Measurements from ENCODE around the gene TTC16. TPM values are rescaled to one million over a fixed set of nuclear protein-coding genes. Genes with fewer than 3 reads are reported as not detected.

The TTC16 gene, protein sequence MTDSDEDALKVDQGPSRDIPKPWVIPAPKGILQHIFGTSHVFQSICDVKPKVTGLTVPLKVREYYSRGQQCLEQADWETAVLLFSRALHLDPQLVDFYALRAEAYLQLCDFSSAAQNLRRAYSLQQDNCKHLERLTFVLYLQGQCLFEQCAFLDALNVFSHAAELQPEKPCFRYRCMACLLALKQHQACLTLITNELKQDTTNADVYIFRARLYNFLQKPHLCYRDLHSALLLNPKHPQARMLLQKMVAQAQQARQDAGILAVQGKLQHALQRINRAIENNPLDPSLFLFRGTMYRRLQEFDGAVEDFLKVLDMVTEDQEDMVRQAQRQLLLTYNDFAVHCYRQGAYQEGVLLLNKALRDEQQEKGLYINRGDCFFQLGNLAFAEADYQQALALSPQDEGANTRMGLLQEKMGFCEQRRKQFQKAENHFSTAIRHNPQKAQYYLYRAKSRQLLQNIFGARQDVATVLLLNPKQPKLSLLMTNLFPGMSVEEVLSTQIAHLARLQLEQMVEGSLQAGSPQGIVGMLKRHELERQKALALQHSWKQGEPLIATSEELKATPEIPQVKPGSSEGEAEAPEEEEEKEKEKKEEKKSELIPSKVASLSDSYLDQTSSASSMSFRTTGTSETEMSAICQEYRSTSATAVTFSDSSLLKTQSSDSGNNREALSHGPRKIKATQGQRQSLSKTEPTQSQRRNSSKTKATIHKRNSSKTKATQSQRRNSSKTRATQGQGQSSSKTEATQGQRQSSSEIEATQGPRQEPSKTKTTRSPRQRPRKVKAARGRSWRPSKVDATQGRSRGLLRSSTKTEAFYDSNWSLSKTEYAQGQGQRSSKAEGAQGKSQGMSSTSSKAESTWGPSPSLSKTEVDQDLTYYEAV
- total RNA-seq = not detected in 2 replicates

DNA sequence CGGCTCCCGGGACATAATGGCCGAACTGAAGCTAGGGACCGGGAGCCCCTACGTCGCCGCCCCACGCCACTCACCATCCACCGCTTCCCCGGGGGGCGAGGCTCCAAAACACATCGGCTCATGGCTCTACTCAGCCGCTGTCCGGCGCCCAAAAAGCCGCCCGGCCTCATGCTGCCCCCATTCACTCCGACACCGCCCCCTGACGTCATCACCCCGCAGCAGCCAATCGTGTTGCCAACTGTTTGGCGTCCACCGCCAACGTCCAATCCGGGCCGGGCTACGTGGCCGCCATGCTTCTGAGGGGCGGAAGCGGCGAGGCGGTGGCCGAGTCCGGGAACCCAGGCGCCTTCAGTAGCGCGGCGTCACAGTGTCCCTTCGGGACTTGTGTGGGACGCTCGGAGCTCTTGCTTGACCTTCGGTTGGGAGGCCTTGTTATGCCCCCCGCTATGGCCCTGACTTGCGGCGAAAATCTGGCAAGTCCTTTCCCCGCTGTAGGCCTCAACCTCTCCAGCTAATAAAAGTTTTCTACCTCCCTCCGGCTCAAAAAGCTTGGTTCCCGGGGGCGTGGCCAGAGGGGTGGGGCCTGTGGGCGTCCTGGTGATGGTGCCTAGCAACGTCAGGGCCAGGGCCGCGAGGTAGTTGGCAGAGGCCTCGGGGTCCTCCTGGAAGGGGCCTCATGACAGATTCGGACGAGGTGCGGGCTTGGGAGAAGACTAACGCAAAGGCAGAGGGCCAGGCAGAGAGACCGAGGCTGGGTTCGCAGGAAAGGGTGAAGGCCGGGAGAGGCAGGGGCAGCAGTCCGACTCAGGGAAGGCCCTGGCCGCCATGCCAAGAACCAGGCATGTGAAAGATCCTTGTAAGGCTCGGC is at the start of gene TTC16, which contains the start of gene PTRH1:
Gene TTC16, plus strand, starts transcription at position 610 of the 868 bp plus-strand sequence. Its CDS starts 67 bp downstream, at position 677.
Gene PTRH1, minus strand, starts transcription at position 194 of the 868 bp plus-strand sequence. Its CDS starts 24 bp downstream, at position 170.

DNA sequence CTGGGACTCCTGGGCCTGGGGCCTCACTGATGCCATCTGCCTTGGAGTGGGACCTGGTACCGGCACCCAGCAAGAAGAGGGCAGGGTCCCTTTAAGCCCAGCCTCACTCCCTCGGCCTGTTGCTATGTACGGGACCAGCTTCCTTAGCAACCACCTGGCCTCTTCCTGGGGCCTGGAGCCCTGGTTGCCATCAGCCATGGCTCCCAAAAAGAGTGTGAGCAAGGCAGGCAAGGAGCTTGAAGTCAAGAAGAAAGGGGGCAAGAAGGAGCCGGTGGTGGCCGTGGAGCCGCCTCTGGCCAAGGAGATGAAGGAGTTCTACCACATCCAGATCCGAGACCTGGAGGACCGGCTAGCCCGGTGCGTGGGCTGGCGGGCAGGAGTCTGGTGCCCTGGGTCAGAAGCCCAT is 9.0 kb upstream of the TTC16 start, which contains the start of gene CFAP157:
Gene CFAP157, plus strand, starts transcription at position 153 of the 406 bp plus-strand sequence. Its CDS starts 44 bp downstream, at position 197.

DNA sequence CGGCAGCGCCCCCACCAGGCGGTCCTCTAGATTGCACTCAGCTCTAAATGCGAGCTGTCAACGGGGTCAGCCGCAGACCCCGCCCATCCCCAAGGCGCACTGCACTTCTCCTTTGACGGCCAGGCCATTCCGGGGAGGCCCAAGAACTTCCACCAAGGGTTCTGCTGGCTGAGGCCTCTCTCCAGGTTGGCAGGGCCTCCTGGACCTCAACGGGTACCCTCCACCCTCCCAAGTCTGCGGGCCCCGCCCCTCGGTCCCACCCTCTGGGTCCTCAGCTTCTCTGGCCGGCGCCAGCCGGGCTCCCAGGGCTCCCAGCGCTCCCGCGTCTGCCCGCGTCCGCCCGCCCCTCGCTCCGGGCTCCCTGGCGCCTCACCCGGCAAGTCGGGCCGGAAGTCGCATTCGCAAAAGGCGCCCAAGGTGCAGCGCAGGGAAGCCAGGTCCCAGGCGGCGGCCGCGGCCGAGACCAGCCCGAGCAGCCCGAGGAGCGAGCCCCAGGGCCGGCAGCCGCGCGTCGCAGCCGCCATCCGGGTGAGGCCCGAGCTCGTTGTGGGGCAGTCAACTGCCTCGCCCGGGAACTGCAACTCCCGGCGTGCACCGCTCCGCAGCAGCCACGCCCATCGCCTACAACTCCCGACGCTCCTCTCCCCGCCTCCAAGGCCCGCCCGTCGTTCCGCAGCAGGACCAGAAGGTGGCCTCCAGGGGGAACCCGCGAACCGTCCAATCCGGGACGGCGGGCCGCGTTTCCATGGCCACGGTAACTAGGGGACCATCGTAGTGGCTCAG is 19.1 kb downstream of the TTC16 start, which contains the start of gene TOR2A:
Gene TOR2A, minus strand, starts transcription at position 548 of the 783 bp plus-strand sequence. Its CDS starts 24 bp downstream, at position 524.

DNA sequence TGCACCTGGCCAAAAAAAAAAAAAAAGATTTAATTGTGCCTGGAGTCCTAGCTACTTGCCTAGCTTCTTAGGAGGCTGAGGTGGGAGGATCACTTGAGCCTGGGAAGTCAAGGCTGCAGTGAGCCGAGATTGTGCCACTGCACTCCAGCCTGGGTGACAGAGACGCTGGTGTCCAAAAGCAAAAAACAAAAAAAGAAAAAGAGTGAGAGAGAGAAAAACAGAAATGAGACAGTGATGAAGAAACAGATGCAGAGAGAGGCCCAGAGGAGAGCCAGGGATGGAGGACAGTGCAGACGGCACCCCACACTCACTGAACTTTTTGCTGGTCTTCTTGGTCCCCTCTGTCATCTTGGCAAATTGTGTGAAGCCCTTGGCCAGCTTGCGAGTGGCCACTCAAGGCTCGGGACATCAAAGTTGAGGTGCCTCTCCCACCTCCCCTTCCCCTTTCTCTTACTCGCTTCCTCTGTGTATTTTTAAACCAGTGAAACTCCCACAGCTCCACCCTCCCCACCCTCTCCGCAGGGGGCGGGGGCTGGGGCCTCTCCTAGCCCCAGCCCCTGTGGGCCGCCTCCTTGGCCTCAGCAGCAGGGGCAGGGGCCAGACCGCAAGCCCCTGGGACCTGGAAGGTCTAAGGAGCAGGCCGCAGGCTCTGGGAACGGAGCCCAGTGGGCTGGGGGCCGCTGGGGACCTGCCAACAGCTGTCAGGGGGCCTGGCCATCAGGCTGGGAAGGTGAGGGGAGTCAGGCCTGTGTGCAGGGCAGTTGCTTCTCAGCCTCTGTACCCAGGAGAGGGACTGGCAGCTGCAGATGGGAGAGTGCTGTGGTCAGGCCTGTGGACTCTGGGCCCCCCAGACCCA is 62.6 kb downstream of the TTC16 start, which contains the start of gene SH2D3C:
Gene SH2D3C, minus strand, starts transcription at position 387 of the 856 bp plus-strand sequence. Its CDS starts 39 bp downstream, at position 348.

Other genes with a start within 250 kb of the TTC16 start
- gene STXBP1, start 103.8 kb upstream of the TTC16 start, total RNA-seq = 51.5 and 85.1 TPM in 2 replicates
- gene CFAP157, start 9.1 kb upstream of the TTC16 start, total RNA-seq = not detected in 2 replicates
- 17.0 and 17.7 TPM in 2 replicates for gene PTRH1, start 416 bp upstream of the TTC16 start, total RNA-seq
- 6.9 and 7.1 TPM in 2 replicates for gene TOR2A, start 19.2 kb downstream of the TTC16 start, total RNA-seq
- 1.1 and 2.5 TPM in 2 replicates for gene SH2D3C, start 62.6 kb downstream of the TTC16 start, total RNA-seq
- 49.6 and 59.7 TPM in 2 replicates for gene CDK9, start 70.0 kb downstream of the TTC16 start, total RNA-seq
- gene FPGS, start 86.8 kb downstream of the TTC16 start, total RNA-seq = 35.1 and 35.9 TPM in 2 replicates
- gene ENG, start 138.6 kb downstream of the TTC16 start, total RNA-seq = 213 and 258 TPM in 2 replicates
- gene AK1, start 161.6 kb downstream of the TTC16 start, total RNA-seq = 53.7 and 57.8 TPM in 2 replicates
- 79.0 and 95.3 TPM in 2 replicates for gene ST6GALNAC6, start 183.5 kb downstream of the TTC16 start, total RNA-seq
- gene ST6GALNAC4, start 201.0 kb downstream of the TTC16 start, total RNA-seq = 67.5 and 83.5 TPM in 2 replicates
- 0.44 and 4.5 TPM in 2 replicates for gene PIP5KL1, start 214.7 kb downstream of the TTC16 start, total RNA-seq
- 13.0 and 14.4 TPM in 2 replicates for gene DPM2, start 221.8 kb downstream of the TTC16 start, total RNA-seq

All from cardiac ventricle fibroblast (primary cell).